ENCODE results near the gene CYP46A1.

CYP46A1 gene

DNA sequence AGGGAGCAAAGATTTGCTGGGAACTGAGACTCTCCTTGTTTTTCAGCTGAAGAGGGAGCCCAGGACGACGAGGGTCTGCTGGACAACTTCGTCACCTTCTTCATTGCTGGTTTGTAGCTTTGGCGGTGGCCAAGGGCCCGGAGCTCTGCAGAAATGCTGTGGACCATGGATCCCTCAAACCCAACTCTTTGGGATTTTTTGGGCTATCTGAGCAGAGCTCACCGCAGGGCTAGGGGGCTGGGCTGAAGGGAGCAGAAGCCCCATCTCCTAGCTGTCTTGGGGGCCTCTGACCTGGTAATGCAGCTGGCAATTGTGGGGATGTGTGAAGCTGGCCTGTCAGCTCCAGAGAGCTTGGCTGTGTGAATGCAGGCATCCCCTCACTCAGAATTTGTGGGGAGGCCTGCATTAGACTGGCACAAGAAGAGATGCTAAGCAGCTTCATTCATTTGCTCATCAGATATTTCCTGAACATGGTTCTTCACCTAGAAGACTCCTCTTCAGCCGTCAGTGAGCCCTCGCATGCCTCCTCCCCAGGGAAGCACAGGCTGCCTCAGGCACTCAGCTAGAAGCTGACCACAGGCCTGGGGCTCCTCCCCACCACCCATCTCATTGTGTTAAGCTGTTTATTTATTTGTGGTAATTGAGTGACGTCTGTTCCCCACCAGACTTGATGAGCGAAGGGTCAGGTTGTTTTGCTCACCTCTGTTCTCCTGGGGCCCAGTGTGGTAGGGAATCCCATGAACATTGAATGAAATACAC lies 32.2 kb downstream of the CYP46A1 start:
- no peak for DNase-seq (ENCODE audit: low spot score)

GRCh38 chr14:99716850-99717681 lies 33.0 kb downstream of the CYP46A1 start:
- no peak for DNase-seq (ENCODE audit: low spot score)

- no peak for DNase-seq (ENCODE audit: low spot score)
Observed at GRCh38 chr14:99717682-99718013, 33.5 kb downstream of the CYP46A1 start.

GRCh38 chr14:99718031-99718810 lies 34.1 kb downstream of the CYP46A1 start:
- no peak for DNase-seq (ENCODE audit: low spot score)

DNA sequence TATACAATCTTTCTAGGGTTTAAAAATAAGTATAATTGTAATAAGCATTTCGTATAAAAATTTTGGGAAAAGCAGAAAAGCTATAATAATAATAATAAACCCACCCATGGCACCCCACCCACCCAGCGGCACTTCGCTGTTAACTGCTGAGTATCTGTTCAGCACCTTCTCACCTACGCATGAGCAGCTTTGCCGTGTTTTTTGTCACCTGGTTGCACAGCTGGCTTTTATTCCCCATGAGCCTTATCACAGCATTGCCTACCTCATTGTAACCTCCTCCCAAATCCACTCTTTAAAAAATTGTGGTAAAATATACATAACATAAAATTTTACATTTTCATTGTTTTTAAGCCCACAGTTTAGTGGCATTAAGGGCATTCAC lies 34.7 kb downstream of the CYP46A1 start:
- DNase-seq (ENCODE audit: low spot score), result no peak

DNA sequence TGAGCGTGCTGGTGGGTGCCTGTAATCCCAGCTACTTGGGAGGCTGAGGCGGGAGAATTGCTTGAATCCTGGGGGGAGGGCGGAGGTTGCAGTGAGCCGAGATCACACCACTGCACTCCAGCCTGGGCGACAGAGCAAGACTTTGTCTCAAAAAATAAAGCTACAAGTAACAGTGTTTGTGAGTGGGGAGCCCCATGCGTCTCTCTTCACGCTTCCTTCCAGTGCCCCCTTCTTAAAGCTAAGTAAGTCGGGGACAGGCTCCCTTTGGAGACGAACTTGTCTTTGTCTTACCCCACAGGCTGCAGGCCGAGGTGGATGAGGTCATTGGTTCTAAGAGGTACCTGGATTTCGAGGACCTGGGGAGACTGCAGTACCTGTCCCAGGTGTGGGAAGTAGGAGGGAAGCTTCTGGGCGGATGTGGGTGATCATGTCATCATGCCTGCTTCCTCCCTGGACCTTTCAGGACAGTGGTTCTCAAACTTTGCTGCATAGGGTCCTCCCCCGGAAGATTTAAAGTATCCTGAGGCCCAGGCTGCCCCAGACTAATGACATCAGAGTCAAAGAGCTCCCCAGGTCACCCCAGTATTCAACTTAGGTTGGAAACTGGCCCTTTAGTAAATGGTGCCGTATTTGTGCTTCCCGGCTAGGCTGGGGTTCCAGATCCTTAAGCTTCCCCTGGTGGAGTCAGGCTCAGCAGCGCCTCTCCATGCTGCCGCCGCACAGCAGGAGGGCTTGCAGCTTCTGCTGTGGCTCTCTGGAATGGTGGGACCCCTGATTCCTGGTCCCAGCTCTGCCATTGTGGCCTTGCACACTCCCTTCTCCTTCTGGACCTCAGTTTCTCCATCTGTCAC lies 37.1 kb downstream of the CYP46A1 start:
- DNase-seq (ENCODE audit: low spot score), result no peak

- no peak for DNase-seq (ENCODE audit: low spot score)
Observed at GRCh38 chr14:99721792-99722516, 37.9 kb downstream of the CYP46A1 start.

DNA sequence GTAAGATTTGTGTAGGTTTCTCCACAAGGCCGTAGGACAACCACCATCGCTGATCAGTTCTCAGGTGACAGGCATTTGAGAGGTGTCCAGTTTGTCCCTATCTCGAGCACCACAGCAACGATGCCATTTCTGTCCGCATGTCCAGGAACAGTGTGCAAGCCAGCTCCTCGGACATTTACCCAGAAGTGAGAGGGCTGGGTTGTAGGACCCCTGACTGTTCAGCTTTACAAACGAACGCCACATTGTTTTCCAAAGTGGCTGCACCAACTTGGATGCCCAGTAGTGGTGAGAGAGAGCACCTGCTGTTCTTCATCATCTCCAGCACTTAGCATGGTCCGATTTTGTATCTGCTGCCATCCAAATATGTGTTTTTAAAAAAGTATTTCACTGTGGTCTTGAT lies 38.6 kb downstream of the CYP46A1 start:
- no peak for DNase-seq (ENCODE audit: low spot score)

DNA sequence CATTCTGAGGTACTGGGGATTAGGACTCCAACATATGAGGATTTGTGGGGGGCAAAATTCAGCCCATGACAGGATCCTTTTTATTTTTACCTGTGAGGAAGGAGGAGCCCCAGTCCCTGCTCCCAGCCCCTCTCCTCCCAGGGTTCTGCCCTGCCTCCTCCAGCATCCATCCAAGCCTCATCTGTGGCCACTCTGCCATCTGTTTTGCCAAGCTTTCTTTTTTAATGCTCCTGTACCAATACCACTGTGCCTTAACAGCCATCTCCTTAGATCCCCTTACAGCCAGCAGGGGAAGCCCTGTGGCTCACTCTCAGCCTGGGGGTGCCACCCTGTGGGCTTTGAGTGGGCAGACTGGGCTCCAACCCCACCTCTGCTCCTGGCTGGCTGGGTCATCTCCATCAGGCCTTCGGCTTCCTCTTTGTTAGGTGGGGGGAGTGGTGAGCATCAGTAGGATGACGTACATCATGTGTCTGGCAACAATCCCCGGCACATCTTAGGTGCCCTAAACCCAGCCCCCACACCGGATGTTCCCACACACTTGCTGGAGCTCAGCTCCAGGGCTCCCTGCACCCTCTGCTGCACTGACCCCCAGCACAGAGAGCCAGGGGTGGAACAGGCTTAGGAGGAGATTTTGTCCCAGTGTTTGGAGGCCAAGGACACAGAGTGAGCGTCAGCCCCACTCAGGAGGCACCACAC lies 40.2 kb downstream of the CYP46A1 start:
- no peak for DNase-seq (ENCODE audit: low spot score)

GRCh38 chr14:99724939-99725773 lies 41.1 kb downstream of the CYP46A1 start:
- DNase-seq (ENCODE audit: low spot score), result no peak

GRCh38 chr14:99725774-99726537 lies 41.9 kb downstream of the CYP46A1 start:
- no peak for DNase-seq (ENCODE audit: low spot score)

DNA sequence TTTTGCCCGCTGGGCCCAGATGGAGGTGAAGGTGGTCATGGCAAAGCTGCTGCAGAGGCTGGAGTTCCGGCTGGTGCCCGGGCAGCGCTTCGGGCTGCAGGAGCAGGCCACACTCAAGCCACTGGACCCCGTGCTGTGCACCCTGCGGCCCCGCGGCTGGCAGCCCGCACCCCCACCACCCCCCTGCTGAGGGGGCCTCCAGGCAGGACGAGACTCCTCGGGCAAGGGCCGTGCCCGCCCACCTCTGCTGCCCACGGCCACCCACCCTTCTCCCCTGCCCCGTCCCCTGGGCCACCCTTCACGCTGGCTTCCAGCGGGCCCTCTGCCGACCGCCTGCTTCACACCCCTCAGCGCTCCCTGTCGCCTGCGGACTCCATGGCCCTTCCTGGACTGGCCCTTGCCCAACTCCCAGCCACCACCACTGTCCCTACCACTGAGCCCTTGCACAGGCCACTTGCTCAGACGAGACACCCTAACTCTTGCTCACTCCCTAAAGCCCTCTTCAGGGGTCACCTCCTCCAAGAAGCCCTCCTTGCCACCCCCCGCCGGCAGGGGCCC lies 42.5 kb downstream of the CYP46A1 start:
- no peak for DNase-seq (ENCODE audit: low spot score)

- no peak for DNase-seq (ENCODE audit: low spot score)
Observed at GRCh38 chr14:99727096-99727870, 43.2 kb downstream of the CYP46A1 start.

- DNase-seq (ENCODE audit: low spot score), result no peak
Observed at GRCh38 chr14:99728231-99728920, 44.3 kb downstream of the CYP46A1 start.

GRCh38 chr14:99728981-99729451 lies 44.9 kb downstream of the CYP46A1 start:
- no peak for DNase-seq (ENCODE audit: low spot score)

DNA sequence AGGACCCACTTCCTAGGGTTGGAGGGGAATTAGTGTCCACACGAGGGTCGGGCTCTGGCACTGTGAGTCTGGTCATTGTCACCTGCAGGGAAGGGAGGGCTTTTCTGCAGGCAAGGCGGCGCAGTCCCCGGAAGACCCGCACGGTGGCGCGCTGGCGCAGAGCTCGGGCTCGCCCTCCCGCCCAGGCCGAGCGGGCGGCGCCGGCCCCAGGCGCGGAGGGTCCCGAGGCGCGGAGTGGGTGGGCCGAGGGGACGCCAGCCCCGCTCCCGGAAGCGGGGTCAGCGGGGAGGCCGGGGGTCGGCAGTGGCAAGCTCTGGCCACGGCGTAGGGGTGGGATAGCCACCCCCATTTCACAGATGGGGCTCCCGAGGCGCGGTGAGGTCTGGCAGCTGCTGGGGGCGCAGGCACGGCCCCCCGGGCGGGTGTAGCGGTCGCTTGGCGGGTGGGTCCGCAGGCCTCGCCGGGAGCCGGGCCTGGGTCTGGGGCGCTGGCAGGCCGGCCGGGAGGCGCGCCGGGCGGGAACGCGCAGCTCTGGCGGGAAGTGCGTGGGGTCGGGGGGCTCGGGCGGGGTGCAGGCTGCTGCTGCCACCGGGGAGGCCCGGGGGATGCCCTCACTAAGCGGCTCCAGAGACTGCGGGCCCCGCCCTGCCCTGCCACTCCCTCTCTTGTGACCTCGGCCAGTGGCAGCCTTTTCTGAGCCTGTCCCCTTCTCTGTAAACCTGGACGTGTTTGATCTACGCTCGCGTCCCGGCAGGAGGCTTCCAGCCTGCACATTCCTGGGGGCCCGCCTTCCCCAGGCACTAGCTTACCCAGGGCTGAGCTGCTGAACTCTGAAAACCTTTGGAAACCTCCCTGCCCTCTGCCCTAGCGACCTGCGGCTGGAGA lies 46.1 kb downstream of the CYP46A1 start:
- peak; percentile 47 for DNase-seq (ENCODE audit: low spot score)

Measured in CD4-positive, alpha-beta T cell treated with Interleukin-6 at 100 ng/mL for 8 hours (primary cell).